Testis (tissue), 2 donors: ENCODE results near the gene ZDHHC7.
"Not testable (repeated sequence)": the region's sequence is repeated elsewhere in the genome, so short reads cannot be mapped to it uniquely, and the experiment has no call there.

ENCODE experiments used
- CTCF ChIP-seq, 3 experiments: fragments of 450-650 bp in 2 of 3; fragments of 200-600 bp in 1 of 3; sonication (generic) in 1 of 3; IDR thresholded peaks; one replicate each; pipeline ENCODE4 v1.5.1; 2016 to 2019; ENCODE audit warnings: antibody characterized with exemption in 3 of 3, mild to moderate bottlenecking in 2 of 3, moderate library complexity in 1 of 3
- POLR2A ChIP-seq: fragments of 450-650 bp; IDR thresholded peaks from one replicate; pipeline ENCODE4 v1.6.1; 2017; ENCODE audit warnings: antibody characterized with exemption, mild to moderate bottlenecking, moderate library complexity

GRCh38 chr16:85054321-85054720 is 43.0 kb upstream of the ZDHHC7 start:
- TF ChIP-seq CTCF (IDR thresholded peaks at IDR 0.05); POLR2A: not testable (repeated sequence)
